COLO668 (cell line): Measurements from ENCODE around the gene MEF2C.

Experiments used
- DNase-seq: peaks from one replicate; lab custom pipeline; 2025; ENCODE audit not compliant: unreplicated experiment; lab: John Stamatoyannopoulos, UW

Gene MEF2C

GRCh38 chr5:88768411-88768810 is 114.6 kb downstream of the MEF2C start:
- DNase-seq: no peak

- DNase-seq: no peak
Measured at GRCh38 chr5:88765798-88766197, 117.2 kb downstream of the MEF2C start.

- DNase-seq: no peak
Measured at GRCh38 chr5:88765171-88765570, 117.8 kb downstream of the MEF2C start.

- no peak for DNase-seq
Measured at GRCh38 chr5:88761939-88762338, 121.0 kb downstream of the MEF2C start.

GRCh38 chr5:88761269-88761850 is 121.6 kb downstream of the MEF2C start:
- DNase-seq: no peak

GRCh38 chr5:88760527-88760926 is 122.5 kb downstream of the MEF2C start:
- no peak for DNase-seq

- no peak for DNase-seq
Measured at GRCh38 chr5:88758591-88758990, 124.4 kb downstream of the MEF2C start.

GRCh38 chr5:88758184-88758583 is 124.8 kb downstream of the MEF2C start:
- DNase-seq: no peak

- DNase-seq: no peak
Measured at GRCh38 chr5:88756953-88757352, 126.0 kb downstream of the MEF2C start.

- no peak for DNase-seq
Measured at GRCh38 chr5:88748666-88749065, 134.3 kb downstream of the MEF2C start.

GRCh38 chr5:88746438-88746882 is 136.5 kb downstream of the MEF2C start:
- no peak for DNase-seq

GRCh38 chr5:88745093-88745696 is 137.8 kb downstream of the MEF2C start:
- no peak for DNase-seq

GRCh38 chr5:88743231-88743834 is 139.7 kb downstream of the MEF2C start:
- no peak for DNase-seq

- DNase-seq: no peak
Measured at GRCh38 chr5:88741964-88742363, 141.0 kb downstream of the MEF2C start.

GRCh38 chr5:88740604-88741185 is 142.3 kb downstream of the MEF2C start:
- no peak for DNase-seq

GRCh38 chr5:88736494-88736893 is 146.5 kb downstream of the MEF2C start:
- DNase-seq: no peak

GRCh38 chr5:88734983-88735382 is 148.0 kb downstream of the MEF2C start:
- no peak for DNase-seq

- no peak for DNase-seq
Measured at GRCh38 chr5:88734191-88734640, 148.8 kb downstream of the MEF2C start.

GRCh38 chr5:88732862-88733261 is 150.1 kb downstream of the MEF2C start:
- no peak for DNase-seq

- no peak for DNase-seq
Measured at GRCh38 chr5:88732181-88732633, 150.8 kb downstream of the MEF2C start.

- DNase-seq: no peak
Measured at GRCh38 chr5:88729829-88730182, 153.2 kb downstream of the MEF2C start.
